Panc1 (cell line): ENCODE measurements around the gene MTRFR.
A peak's percentile ranks its signal among the peaks of the same experiment; 100 is the strongest.

Experiments
- SIN3A ChIP-seq: IDR thresholded peaks from 2 replicates; pipeline ENCODE4 v1.6.1; 2012; ENCODE audit warnings: low read depth, mild to moderate bottlenecking, low read length, moderate library complexity, borderline replicate concordance; ENCODE audit not compliant: insufficient read depth
- TCF7L2 ChIP-seq: IDR thresholded peaks from 2 replicates; pipeline ENCODE4 v1.6.1; 2011; ENCODE audit warnings: mild to moderate bottlenecking, low read depth, low read length, inconsistent platforms
- TF ChIP-seq, protein P1 (sequence below): fragments of 450-650 bp; IDR thresholded peaks from 2 replicates; pipeline ENCODE4 v1.5.1; 2017; ENCODE audit warnings: mild to moderate bottlenecking

GRCh38 chr12:123233505-123234308 is 471 bp downstream of the MTRFR start:
- TF ChIP-seq SIN3A: 0 out of 2 replicates have a peak, but pooled peaks have one; percentile 27
- TF ChIP-seq, protein P1, sequence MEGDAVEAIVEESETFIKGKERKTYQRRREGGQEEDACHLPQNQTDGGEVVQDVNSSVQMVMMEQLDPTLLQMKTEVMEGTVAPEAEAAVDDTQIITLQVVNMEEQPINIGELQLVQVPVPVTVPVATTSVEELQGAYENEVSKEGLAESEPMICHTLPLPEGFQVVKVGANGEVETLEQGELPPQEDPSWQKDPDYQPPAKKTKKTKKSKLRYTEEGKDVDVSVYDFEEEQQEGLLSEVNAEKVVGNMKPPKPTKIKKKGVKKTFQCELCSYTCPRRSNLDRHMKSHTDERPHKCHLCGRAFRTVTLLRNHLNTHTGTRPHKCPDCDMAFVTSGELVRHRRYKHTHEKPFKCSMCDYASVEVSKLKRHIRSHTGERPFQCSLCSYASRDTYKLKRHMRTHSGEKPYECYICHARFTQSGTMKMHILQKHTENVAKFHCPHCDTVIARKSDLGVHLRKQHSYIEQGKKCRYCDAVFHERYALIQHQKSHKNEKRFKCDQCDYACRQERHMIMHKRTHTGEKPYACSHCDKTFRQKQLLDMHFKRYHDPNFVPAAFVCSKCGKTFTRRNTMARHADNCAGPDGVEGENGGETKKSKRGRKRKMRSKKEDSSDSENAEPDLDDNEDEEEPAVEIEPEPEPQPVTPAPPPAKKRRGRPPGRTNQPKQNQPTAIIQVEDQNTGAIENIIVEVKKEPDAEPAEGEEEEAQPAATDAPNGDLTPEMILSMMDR: no peak
- peak; percentile 48 for TF ChIP-seq TCF7L2
